HG03280 (cell line): ENCODE results near the gene ERP44.

Experiments
- ATAC-seq: cut with Tn5 transposase; IDR thresholded peaks from one replicate; pipeline ENCODE4 v1.9.1; 2021; ENCODE audit warnings: mild to moderate bottlenecking, moderate library complexity; ENCODE audit not compliant: unreplicated experiment

ERP44 gene

DNA sequence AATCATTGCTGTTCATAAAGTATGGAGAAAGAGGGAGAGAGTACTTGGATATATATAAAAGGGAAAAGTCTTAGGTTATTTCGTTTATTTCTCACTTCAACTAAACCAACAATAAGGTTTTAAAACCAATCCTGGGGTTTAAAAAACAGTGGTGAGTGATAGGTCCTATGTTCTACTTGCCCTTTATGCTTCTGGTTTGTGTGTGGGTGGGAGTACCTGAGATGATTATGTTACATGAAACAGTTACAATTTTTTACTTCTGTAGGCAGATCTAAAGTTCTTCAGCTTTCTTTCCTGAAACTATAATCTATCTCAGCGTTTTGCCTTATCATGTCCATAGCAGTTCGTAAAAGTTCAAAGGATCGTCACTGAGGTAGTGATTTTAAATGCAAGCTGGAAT, 143.2 kb downstream of the ERP44 start:
- ATAC-seq: no peak

DNA sequence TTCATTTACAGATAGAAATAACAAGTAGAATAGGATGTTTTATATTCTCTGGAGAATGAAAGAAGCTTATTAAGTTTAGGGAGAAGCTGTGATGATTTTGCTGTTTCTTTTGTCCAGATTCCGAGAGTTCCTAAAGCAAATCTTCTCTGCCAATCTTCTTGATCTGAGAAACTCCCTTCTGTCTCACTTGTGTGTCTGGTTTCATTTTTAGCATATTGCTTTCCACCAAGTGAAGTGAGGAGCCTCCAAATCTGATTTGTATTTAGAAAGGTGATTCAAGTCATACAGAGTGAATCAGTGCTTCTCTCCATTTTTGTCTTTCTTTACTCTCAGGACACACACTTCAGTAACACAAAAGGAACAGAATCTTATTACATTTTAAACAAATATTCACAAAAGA, 144.0 kb downstream of the ERP44 start:
- ATAC-seq: no peak

DNA sequence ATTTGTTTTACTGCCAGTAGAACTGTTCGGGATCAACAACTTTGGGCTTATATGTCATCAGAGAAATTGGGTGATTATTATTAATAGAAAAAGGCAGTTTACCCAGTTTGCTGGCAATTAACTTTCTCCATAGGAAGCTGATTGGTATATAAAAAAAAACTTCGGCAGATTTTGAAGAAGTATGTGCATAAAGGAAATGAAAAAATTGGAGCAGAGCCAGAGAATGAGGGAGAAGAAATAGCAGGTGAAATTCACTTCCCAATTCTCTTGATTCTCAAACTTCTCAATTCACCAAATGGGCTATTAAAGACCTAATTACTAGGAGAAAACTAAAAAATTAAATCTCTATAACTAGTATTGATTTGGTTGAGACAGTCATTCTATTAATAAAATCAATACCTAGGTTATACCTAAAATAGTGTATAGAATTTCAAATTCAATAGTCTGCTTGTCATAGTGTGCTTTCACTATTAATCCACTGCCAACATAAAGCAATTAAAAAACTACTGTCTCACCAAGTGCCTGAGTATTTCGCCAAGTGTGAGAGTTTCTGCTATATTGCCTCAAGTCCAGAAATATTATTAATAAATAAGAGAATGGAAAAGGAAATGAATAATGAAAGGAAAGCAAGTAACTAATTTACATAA, 144.8 kb downstream of the ERP44 start:
- no peak for ATAC-seq

DNA sequence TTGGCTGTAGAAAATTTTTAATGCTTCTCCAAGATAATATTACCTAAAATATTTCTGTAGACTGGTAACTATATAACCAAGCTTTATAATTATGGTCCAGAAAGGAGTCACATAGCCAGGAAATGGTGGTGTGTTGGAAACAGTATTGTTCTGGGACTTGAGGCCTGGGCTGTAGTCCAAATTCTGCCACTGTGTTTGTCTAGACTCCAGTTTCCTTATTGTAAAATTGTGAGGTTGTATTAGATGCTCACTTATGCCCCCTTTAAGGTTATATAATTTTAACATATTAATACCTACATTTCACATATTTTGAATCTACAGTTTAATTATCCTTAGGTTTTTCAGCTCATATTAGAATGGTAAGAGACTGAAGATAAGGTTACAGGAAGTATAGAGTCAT, 149.9 kb downstream of the ERP44 start:
- no peak for ATAC-seq

DNA sequence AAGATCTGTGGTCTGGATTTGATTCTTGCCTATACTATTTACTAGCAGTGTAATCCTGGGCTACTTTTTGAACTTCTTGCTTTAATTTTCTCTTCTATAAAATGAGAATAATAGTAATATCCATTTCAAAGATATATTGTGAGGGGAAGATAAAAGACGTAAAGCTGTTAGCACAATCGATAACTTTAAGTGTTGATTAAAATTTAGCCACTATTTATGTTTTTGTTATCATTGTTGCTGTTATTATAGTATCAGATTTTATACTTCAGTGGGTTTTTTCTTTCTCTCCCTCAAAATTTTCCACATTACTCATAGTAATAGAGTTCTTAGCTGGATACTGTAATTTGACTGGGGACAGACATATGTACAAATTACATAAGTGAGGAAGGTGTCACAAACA, 150.3 kb downstream of the ERP44 start:
- ATAC-seq: no peak

DNA sequence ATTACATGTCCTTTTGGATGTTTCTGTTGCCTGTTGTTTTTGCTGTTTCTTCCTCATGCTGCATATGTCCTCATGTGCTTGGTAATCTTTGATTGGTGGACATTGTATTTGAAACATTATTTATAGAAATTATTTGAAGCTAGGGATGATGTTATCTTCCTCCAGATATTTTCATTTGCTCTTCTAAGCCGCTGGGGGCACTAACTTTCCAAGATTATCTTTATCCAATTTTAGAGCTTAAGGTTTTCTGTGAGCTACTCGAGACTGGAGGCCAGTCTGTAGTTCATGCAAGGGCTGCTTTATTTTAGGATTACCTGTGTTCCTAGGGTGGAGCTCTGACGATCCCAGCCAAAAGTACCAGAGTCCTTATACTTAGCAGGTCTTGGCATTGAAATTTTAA, 151.4 kb downstream of the ERP44 start:
- ATAC-seq: no peak

DNA sequence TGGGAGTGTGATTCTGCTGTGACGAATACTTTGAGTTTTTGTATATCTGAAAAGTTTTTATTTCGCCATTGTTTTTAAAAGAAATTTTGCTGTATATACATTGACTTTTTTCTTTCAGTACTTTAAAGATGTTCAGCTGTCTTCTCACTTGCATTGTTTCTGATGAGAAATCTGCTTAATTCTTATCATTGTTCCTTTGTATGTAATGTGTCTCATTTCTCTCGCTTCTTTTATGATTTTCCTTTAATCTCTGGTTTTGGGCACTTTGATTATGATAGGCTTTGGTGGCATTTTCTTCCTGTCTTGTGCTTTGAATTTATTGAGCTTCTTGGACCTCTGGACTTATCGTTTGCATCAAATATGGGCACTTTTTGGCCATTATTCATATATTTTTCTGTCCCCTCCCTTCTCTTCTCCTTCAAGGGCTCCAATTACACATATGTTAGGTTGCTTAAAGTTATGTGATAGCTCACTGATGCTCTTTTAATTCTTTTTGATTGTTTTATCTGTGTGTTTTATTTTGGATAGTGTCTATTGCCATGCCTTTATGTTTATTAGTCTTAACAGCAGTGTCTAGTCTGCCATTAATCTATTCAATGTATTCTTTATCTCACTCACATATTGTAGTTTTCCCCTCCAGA, 161.7 kb downstream of the ERP44 start:
- ATAC-seq: no peak

DNA sequence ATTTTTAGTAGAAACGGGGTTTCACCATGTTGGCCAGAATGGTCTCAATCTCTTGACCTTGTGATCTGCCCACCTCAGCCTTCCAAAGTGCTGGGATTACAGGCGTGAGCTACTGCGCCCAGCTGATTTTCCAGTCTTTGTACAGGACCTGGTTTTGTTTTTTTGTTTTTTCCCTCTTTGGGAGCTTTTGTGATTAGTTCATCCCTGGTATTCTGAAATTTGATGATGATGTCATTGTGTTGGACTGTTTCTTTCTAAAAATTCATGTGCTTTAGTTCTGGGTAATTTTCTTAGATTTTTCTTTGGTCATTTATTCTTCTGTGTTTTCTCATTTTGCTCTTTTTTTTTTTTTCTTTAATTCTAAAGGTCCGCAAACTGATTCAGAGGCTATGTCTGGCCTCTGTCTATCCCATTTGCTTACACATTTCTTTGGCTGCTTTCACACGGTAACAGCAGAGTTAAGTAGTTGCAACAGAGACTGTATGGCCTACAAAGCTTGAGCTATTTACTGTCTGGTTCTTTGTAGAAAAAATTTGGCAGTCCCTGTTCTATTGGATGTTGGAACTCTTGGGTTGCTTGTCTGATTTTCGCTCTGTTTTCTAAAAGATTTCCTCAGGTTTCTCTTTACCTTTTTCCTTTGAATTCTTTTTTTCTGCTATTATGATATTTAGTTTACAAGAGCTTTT, 167.5 kb downstream of the ERP44 start:
- no peak for ATAC-seq

DNA sequence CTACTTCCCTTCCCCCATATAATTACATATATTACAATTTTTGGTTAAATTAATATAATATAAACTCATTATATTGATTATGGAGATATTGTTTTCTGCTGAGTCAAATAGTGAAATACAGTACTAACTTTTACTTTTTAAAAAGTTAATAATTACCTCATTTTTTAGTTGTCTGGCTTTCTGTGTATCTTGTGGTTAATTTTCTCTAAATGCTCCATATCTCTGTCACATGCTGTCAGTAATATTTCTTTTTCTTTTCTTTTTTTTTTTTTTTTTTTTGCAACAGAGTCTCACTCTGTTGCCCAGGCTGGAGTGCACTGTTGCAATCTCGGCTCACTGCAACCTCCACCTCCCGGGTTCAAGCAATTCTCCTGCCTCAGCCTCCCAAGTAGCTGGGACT, 169.1 kb downstream of the ERP44 start:
- no peak for ATAC-seq
